22Rv1 (cell line): Measurements from ENCODE around the gene MALRD1.

Source experiments
- H3K27ac ChIP-seq: fragments of 450-650 bp; 2 replicates; pipeline ENCODE4 v1.5.1; 2017
- CTCF ChIP-seq: fragments of 450-650 bp; IDR thresholded peaks from 2 replicates; pipeline ENCODE4 v1.5.1; 2017; ENCODE audit warnings: mild to moderate bottlenecking
- ZFX ChIP-seq: fragments of 450-650 bp; IDR thresholded peaks from 2 replicates; pipeline ENCODE4 v1.6.1; 2017; ENCODE audit warnings: antibody characterized with exemption, borderline replicate concordance

The MALRD1 gene

DNA sequence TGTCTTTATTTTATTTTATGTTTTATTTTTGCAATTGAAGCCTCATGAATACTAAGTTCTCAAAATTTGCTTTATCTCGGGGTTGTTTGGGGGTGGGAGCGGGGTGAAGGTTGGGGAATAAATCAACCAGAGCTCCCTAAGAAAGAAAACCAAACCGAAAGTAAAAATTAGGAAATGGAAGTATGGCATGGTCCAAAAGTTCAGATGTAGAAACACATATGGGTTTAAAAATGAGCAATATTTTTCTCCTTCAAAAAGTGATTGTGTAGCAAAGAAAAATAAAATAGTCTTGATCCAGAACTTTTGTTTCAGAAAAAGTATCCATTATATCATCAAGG is 590.3 kb downstream of the MALRD1 start:
- H3K27ac ChIP-seq, result no peak overlapping the region
- TF ChIP-seq CTCF (no peak), ZFX (no peak)

GRCh38 chr10:19640566-19641263 is 592.1 kb downstream of the MALRD1 start:
- no peak overlapping the region for H3K27ac ChIP-seq
- TF ChIP-seq ZFX (no peak), CTCF (no peak)

- TF ChIP-seq CTCF (no peak), ZFX (no peak)
- H3K27ac ChIP-seq, result no peak overlapping the region
Observed at GRCh38 chr10:19651549-19651948, 602.9 kb downstream of the MALRD1 start.

DNA sequence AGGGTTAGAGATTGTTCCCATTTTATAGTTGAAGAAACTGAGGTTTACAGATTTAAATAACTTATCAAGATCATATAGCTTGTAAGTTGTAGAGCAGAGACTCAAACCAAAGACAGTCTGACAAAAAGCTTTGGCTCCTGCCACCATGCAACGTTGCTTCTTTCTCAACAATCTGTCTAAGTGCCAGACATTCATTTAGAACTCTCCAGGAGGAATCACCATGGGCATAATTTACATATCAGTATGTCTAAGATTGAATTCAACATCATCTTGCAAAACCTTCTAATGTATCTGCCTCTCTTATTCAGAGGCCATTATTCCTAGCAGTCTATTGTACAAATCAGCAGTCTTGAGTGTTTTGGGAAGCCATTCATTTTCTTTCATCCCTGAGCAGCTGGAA is 604.1 kb downstream of the MALRD1 start:
- TF ChIP-seq ZFX (no peak), CTCF (no peak)

GRCh38 chr10:19653931-19654330 is 605.3 kb downstream of the MALRD1 start:
- TF ChIP-seq CTCF (no peak), ZFX (no peak)
- H3K27ac ChIP-seq, result no peak overlapping the region

More for the DNA sequence above, 604.1 kb downstream of the MALRD1 start:
- H3K27ac ChIP-seq, result no peak overlapping the region

DNA sequence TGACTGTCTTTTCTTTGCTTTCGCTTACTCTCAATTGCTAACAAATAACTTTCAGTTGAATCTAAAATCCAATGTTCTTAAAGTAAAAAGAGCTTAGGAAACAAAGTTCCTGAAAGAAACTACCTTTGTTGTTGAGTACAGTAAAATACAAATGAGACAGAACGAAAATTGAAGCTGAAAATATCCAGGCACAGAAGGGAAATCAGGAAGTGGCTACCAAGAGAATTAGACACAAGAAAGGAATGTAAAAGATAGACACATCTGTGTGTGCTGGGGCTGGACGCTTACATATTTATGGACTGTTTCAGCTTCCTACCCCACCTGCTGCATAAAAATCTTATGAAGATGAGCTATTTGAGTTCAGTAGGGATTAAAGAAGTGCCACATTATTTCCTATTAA is 606.0 kb downstream of the MALRD1 start:
- H3K27ac ChIP-seq, result no peak overlapping the region
- TF ChIP-seq ZFX (no peak), CTCF (no peak)

GRCh38 chr10:19656420-19657042 is 607.9 kb downstream of the MALRD1 start:
- no peak overlapping the region for H3K27ac ChIP-seq
- TF ChIP-seq CTCF, result no peak
- TF ChIP-seq ZFX, result no peak
